OCI-LY3 (cell line): ENCODE data around the gene OBSL1.
A peak's percentile ranks its signal among the peaks of the same experiment; 100 is the strongest.

ENCODE experiments used
- H2AFZ ChIP-seq: fragments of 200-600, 300-600 bp; shearing (Covaris generic); 2 replicates; pipeline ENCODE4 v1.6.0; 2014; ENCODE audit warnings: antibody characterized with exemption, low read depth, low read length
- H3K27ac ChIP-seq: fragments of 200-600, 300-600 bp; sonication (generic); 2 replicates; pipeline ENCODE4 v1.5.1; 2014; ENCODE audit warnings: mild to moderate bottlenecking, low read length, moderate library complexity, mixed read lengths
- H3K27me3 ChIP-seq: fragments of 200-600, 300-600 bp; sonication (generic); 2 replicates; pipeline ENCODE4 v1.6.1; 2014; ENCODE audit warnings: low read depth, low read length, mixed read lengths
- H3K36me3 ChIP-seq: fragments of 200-600, 300-600 bp; sonication (generic); replicated peaks from 2 replicates; pipeline ENCODE3; 2014; ENCODE audit warnings: low read depth, low read length, mixed read lengths
- H3K4me1 ChIP-seq: fragments of 300-600, 200-600 bp; sonication (generic); 2 replicates; pipeline ENCODE4 v1.6.1; 2014; ENCODE audit warnings: low read length, mixed read lengths
- H3K4me2 ChIP-seq: fragments of 200-600, 300-600 bp; sonication (generic); 2 replicates; pipeline ENCODE4 v1.6.1; 2014; ENCODE audit warnings: low read length, mixed read lengths
- H3K4me3 ChIP-seq: fragments of 300-600, 200-600 bp; sonication (generic); 2 replicates; pipeline ENCODE4 v1.5.1; 2014; ENCODE audit warnings: antibody characterized with exemption, mild to moderate bottlenecking, low read length, moderate library complexity
- H3K79me2 ChIP-seq: fragments of 300-600, 200-600 bp; shearing (Covaris generic); 2 replicates; pipeline ENCODE4 v1.6.1; 2014; ENCODE audit warnings: mild to moderate bottlenecking, low read length, mixed read lengths
- H3K9ac ChIP-seq: fragments of 300-600, 200-600 bp; shearing (Covaris generic); 2 replicates; pipeline ENCODE4 v1.6.0; 2014; ENCODE audit warnings: mild to moderate bottlenecking, low read length, moderate library complexity
- H3K9me3 ChIP-seq: fragments of 200-600, 300-600 bp; shearing (Covaris generic); 2 replicates; pipeline ENCODE4 v1.6.1; 2014; ENCODE audit warnings: low read length, mixed read lengths; ENCODE audit not compliant: insufficient read depth
- H4K20me1 ChIP-seq: fragments of 200-600, 300-600 bp; sonication (generic); 2 replicates; pipeline ENCODE4 v1.6.1; 2016; ENCODE audit warnings: low read length, mixed read lengths; ENCODE audit not compliant: insufficient read depth
- CTCF ChIP-seq: fragments of 200-600, 300-600 bp; sonication (generic); IDR thresholded peaks from 2 replicates; pipeline ENCODE4 v1.5.1; 2014; ENCODE audit warnings: antibody characterized with exemption, low read length, low read depth
- EZH2phosphoT487 ChIP-seq: fragments of 200-600 bp; shearing (Covaris generic); IDR thresholded peaks from 2 replicates; pipeline ENCODE4 v1.6.1; 2018; ENCODE audit warnings: antibody characterized with exemption, mixed run types, low read depth

The OBSL1 gene

GRCh38 chr2:219603771-219604170 is 32.4 kb upstream of the OBSL1 start:
- Histone ChIP-seq H3K9ac (no peak overlapping the region), H4K20me1 (no peaks in the 10 kb centered on the region), H2AFZ (no peak overlapping the region), H3K4me1 (peaks cover 14% of the 10 kb centered on the region), H3K27me3 (no peaks in the 10 kb centered on the region), H3K27ac (peak overlapping the region; percentile 66), H3K4me2 (peak overlapping the region; percentile 41), H3K36me3 (peaks cover 2% of the 10 kb centered on the region), H3K9me3 (no peaks in the 10 kb centered on the region), H3K79me2 (no peaks in the 10 kb centered on the region), H3K4me3 (no peak overlapping the region)
- TF ChIP-seq CTCF, result no peak
- no peak for TF ChIP-seq EZH2phosphoT487

- H3K27me3 ChIP-seq, result no peaks in the 10 kb centered on the region
- H2AFZ ChIP-seq, result no peak overlapping the region
- peak overlapping the region; percentile 95 for H3K4me2 ChIP-seq
- no peaks in the 10 kb centered on the region for H3K79me2 ChIP-seq
- peak overlapping the region; percentile 89 for H3K9ac ChIP-seq
- no peaks in the 10 kb centered on the region for H3K9me3 ChIP-seq
- H3K27ac ChIP-seq, result no peak overlapping the region
- H3K4me3 ChIP-seq, result peak overlapping the region; percentile 85
- H4K20me1 ChIP-seq, result no peaks in the 10 kb centered on the region
- TF ChIP-seq CTCF, result no peak
- no peak for TF ChIP-seq EZH2phosphoT487
- H3K36me3 ChIP-seq, result peaks cover 2% of the 10 kb centered on the region
- H3K4me1 ChIP-seq, result peaks cover 13% of the 10 kb centered on the region
Measured at GRCh38 chr2:219598308-219599078, 27.2 kb upstream of the OBSL1 start.

GRCh38 chr2:219597552-219598307 is 26.4 kb upstream of the OBSL1 start, which contains the start of gene STK11IP:
Gene STK11IP, plus strand, starts transcription at chr2:219597857. Its CDS starts 263 bp downstream, at chr2:219598120.
- Histone ChIP-seq H3K79me2 (no peaks in the 10 kb centered on the region), H3K9me3 (no peaks in the 10 kb centered on the region), H3K4me2 (peak within 1 kb of the TSS; percentile 96), H2AFZ (peak within 1 kb of the TSS; percentile 56), H3K27me3 (no peaks in the 10 kb centered on the region), H3K27ac (peak within 1 kb of the TSS; percentile 50), H3K9ac (peak within 1 kb of the TSS; percentile 89), H4K20me1 (no peaks in the 10 kb centered on the region), H3K4me3 (peak within 1 kb of the TSS; percentile 85), H3K36me3 (peaks cover 2% of the 10 kb centered on the region), H3K4me1 (peaks cover 9% of the 10 kb centered on the region; the same call in 1 of the 2 replicates)
- TF ChIP-seq CTCF (no peak), EZH2phosphoT487 (no peak)

- Histone ChIP-seq H2AFZ (peak overlapping the region; percentile 56; the same call in 1 of the 2 replicates), H3K79me2 (no peaks in the 10 kb centered on the region), H3K4me1 (peaks cover 9% of the 10 kb centered on the region; the same call in 1 of the 2 replicates), H3K4me2 (peak overlapping the region; percentile 96), H4K20me1 (no peaks in the 10 kb centered on the region), H3K4me3 (peak overlapping the region; percentile 85), H3K27ac (peak overlapping the region; percentile 50), H3K9ac (peak overlapping the region; percentile 89), H3K9me3 (no peaks in the 10 kb centered on the region), H3K27me3 (no peaks in the 10 kb centered on the region), H3K36me3 (no peaks in the 10 kb centered on the region)
- TF ChIP-seq CTCF (no peak), EZH2phosphoT487 (no peak)
Measured at GRCh38 chr2:219596954-219597551, 25.7 kb upstream of the OBSL1 start.
